Eye (tissue), 1 donor: ENCODE measurements around the gene ADM5.
A peak's percentile ranks its signal among the peaks of the same experiment; 100 is the strongest.
"Not testable (repeated sequence)": the region's sequence is repeated elsewhere in the genome, so short reads cannot be mapped to it uniquely, and the experiment has no call there.

ENCODE experiments used
- DNase-seq: peaks from one replicate; pipeline ENCODE4 v3.0.0-alpha.2; 2015

The ADM5 gene

GRCh38 chr19:49704888-49705642 is 15.7 kb downstream of the ADM5 start:
- DNase-seq: no peak

GRCh38 chr19:49705919-49706318 is 16.5 kb downstream of the ADM5 start:
- no peak for DNase-seq

- DNase-seq: no peak
Measured at GRCh38 chr19:49710372-49710951, 21.1 kb downstream of the ADM5 start.

- no peak for DNase-seq
Measured at GRCh38 chr19:49712397-49712859, 23.0 kb downstream of the ADM5 start.

- DNase-seq: no peak
Measured at GRCh38 chr19:49713236-49713845, 23.9 kb downstream of the ADM5 start.

GRCh38 chr19:49716154-49716553 is 26.8 kb downstream of the ADM5 start:
- no peak for DNase-seq

- peak; percentile 34 for DNase-seq
Measured at GRCh38 chr19:49718511-49718910, 29.1 kb downstream of the ADM5 start.

- no peak for DNase-seq
Measured at GRCh38 chr19:49718991-49719390, 29.6 kb downstream of the ADM5 start.

- not testable (repeated sequence) for DNase-seq
Measured at GRCh38 chr19:49719420-49719819, 30.0 kb downstream of the ADM5 start.

GRCh38 chr19:49727217-49728030 is 38.0 kb downstream of the ADM5 start:
- peak; percentile 18 for DNase-seq

GRCh38 chr19:49730166-49730565 is 40.8 kb downstream of the ADM5 start:
- no peak for DNase-seq

- no peak for DNase-seq
Measured at GRCh38 chr19:49738268-49738667, 48.9 kb downstream of the ADM5 start.

- DNase-seq: no peak
Measured at GRCh38 chr19:49739098-49739497, 49.7 kb downstream of the ADM5 start.

GRCh38 chr19:49739933-49740332 is 50.5 kb downstream of the ADM5 start:
- no peak for DNase-seq
